Measurements from ENCODE around the gene APOF. TPM values are rescaled to one million over a fixed set of nuclear protein-coding genes. Genes with fewer than 3 reads are reported as not detected.

Gene APOF
- total and polyA plus RNA-seq, 10 of the 15 experiments (the other 5 are each of a cell fraction or from before 2014, with no cell fraction given), result 0.04 to 0.19 (median 0.11) TPM; not detected in 5

DNA sequence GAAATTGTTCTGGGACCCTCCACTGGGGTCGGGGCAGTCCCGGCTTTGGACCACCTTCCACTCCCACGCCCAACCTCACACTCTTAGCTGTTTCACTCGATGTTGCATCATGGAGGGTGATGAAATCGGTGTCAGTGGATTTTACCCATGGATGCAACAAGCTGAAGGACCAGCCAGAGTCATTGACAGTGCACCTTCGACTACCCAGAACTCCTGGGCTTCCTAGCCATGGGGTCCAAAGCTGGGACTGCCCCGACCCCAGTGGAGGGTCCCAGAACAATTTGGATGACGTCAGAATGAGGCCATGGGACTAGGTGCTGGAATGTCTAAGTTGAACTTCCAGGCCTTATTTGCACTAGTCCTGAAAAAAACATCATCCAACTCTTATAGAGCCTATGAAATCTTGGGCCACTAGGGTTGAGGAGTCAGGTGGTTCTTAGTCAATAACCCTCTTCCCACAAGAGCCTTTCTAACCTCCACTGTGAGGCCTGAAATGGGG is 24.9 kb downstream of the APOF start:
- in situ Hi-C loops (cut with MboI) (no loop called here), intact Hi-C loops (cut with micrococcal nuclease; ENCODE audit: unreplicated experiment) (no loop called here)
- Histone ChIP-seq H3K9me3 (replicated peaks; ENCODE audit: control insufficient read depth, insufficient read depth, low read length) (no peaks in the 10 kb centered on the region), H3K4me3 (no peak overlapping the region), H2AFZ (ENCODE audit: control insufficient read depth, low read depth, low read length) (peak overlapping the region; percentile 37; the same call in 1 of the 2 replicates), H3K79me2 (ENCODE audit: control insufficient read depth, insufficient read depth, low read length) (peaks cover 9% of the 10 kb centered on the region), H3K27me3 (replicated peaks in 1 of 2; ENCODE audit: control insufficient read depth in 2 of 2, insufficient read depth in 2 of 2, low read length in 1 of 2) (no peaks in the 10 kb centered on the region), H3K4me1 (ENCODE audit: control insufficient read depth, insufficient read depth, low read length) (peaks cover 26% of the 10 kb centered on the region), H3K4me2 (ENCODE audit: control insufficient read depth, insufficient read depth) (peak overlapping the region; percentile 34), H4K20me1 (ENCODE audit: control insufficient read depth, insufficient read depth) (no peaks in the 10 kb centered on the region), H3K9ac (ENCODE audit: control insufficient read depth, insufficient read depth, low read length) (no peak overlapping the region), H3K36me3 (ENCODE audit: control insufficient read depth in 2 of 2, insufficient read depth in 2 of 2, low read length in 1 of 2) (peaks cover 0 to 8% of the 10 kb centered on the region in 2 experiments; a peak in 2 of 4 replicates), H3K27ac (ENCODE audit: control insufficient read depth, insufficient read depth) (peak overlapping the region; percentile 89)
- ChIA-PET POLR2A (interaction anchor here (0.6 to 11.4 kb wide), 11 partner anchors 11 to 1176 kb away, joined by 3 to 140 read pairs (median 4); partner anchors contain the start of genes ANKRD52, APOF, CNPY2 and PA2G4), SMC1A (ENCODE audit: uncharacterized antibody, unreplicated experiment) (interaction anchor here (1.7 to 2.9 kb wide), 4 partner anchors 8 to 126 kb away, joined by 5 to 28 read pairs (median 9); partner anchors contain the start of gene STAT2), RAD21 (ENCODE audit: unreplicated experiment) (interaction anchor here (0.7 to 4.6 kb wide), 6 partner anchors 21 to 126 kb away, joined by 3 to 47 read pairs (median 6); partner anchors contain the start of genes CNPY2 and STAT2), CTCF (interaction anchor here (0.5 to 3.6 kb wide), 7 partner anchors 21 to 296 kb away, joined by 3 to 21 read pairs (median 3); partner anchors contain the start of genes APOF, RNF41 and STAT2)
- FAIRE-seq (no peak), DNase-seq (ENCODE audit: low read depth, low spot score) (no peak), ATAC-seq (no peak)
- no TSS peak for BruUV-seq (replicated peaks)
- WGBS (ENCODE audit: insufficient coverage, insufficient replicate concordance, low lambda C conversion rate, missing lambda C conversion rate), result 97% methylated on average over 8 of the region's 8 CpGs
- TF ChIP-seq ASH2L (IDR thresholded peaks at IDR 0.05; ENCODE audit: borderline replicate concordance, low read depth) (no peak), POLR2AphosphoS5 (IDR thresholded peaks at IDR 0.05; ENCODE audit: low read length) (no peak), NFYA (IDR thresholded peaks at IDR 0.05; ENCODE audit: borderline replicate concordance, low read depth, low read length) (no peak), RCOR1 (conservative IDR thresholded peaks at IDR 0.05; ENCODE audit: low read depth, low read length) (no peak), ETV6 (conservative IDR thresholded peaks at IDR 0.05 in 1 of 2, IDR thresholded peaks at IDR 0.05 in 1 of 2; ENCODE audit: borderline replicate concordance in 1 of 2, low read depth in 1 of 2) (no peak), NR2C1 (IDR thresholded peaks at IDR 0.05) (no peak), SUPT20H (IDR thresholded peaks at IDR 0.05; ENCODE audit: borderline replicate concordance, control insufficient read depth, low read depth, low read length) (no peak), RBBP5 (conservative IDR thresholded peaks at IDR 0.05) (no peak), NR2C2 (IDR thresholded peaks at IDR 0.05; ENCODE audit: borderline replicate concordance, control insufficient read depth, insufficient read length, low read depth) (no peak), ATF7 (IDR thresholded peaks at IDR 0.05; ENCODE audit: low read depth) (no peak), KAT2A (conservative IDR thresholded peaks at IDR 0.05; ENCODE audit: control insufficient read depth, low read depth, low read length) (no peak), ZSCAN29 (IDR thresholded peaks at IDR 0.05) (no peak)
- TF ChIP-seq, protein P1, sequence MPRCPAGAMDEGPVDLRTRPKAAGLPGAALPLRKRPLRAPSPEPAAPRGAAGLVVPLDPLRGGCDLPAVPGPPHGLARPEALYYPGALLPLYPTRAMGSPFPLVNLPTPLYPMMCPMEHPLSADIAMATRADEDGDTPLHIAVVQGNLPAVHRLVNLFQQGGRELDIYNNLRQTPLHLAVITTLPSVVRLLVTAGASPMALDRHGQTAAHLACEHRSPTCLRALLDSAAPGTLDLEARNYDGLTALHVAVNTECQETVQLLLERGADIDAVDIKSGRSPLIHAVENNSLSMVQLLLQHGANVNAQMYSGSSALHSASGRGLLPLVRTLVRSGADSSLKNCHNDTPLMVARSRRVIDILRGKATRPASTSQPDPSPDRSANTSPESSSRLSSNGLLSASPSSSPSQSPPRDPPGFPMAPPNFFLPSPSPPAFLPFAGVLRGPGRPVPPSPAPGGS (IDR thresholded peaks at IDR 0.05; ENCODE audit: borderline replicate concordance, insufficient read depth, low read depth, low read length, poor library complexity, severe bottlenecking), result no peak
- TF ChIP-seq, protein P2, sequence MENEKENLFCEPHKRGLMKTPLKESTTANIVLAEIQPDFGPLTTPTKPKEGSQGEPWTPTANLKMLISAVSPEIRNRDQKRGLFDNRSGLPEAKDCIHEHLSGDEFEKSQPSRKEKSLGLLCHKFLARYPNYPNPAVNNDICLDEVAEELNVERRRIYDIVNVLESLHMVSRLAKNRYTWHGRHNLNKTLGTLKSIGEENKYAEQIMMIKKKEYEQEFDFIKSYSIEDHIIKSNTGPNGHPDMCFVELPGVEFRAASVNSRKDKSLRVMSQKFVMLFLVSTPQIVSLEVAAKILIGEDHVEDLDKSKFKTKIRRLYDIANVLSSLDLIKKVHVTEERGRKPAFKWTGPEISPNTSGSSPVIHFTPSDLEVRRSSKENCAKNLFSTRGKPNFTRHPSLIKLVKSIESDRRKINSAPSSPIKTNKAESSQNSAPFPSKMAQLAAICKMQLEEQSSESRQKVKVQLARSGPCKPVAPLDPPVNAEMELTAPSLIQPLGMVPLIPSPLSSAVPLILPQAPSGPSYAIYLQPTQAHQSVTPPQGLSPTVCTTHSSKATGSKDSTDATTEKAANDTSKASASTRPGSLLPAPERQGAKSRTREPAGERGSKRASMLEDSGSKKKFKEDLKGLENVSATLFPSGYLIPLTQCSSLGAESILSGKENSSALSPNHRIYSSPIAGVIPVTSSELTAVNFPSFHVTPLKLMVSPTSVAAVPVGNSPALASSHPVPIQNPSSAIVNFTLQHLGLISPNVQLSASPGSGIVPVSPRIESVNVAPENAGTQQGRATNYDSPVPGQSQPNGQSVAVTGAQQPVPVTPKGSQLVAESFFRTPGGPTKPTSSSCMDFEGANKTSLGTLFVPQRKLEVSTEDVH (IDR thresholded peaks at IDR 0.05; ENCODE audit: low read depth, partially characterized antibody), result no peak
- TF ChIP-seq, protein P3, sequence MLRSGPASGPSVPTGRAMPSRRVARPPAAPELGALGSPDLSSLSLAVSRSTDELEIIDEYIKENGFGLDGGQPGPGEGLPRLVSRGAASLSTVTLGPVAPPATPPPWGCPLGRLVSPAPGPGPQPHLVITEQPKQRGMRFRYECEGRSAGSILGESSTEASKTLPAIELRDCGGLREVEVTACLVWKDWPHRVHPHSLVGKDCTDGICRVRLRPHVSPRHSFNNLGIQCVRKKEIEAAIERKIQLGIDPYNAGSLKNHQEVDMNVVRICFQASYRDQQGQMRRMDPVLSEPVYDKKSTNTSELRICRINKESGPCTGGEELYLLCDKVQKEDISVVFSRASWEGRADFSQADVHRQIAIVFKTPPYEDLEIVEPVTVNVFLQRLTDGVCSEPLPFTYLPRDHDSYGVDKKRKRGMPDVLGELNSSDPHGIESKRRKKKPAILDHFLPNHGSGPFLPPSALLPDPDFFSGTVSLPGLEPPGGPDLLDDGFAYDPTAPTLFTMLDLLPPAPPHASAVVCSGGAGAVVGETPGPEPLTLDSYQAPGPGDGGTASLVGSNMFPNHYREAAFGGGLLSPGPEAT (IDR thresholded peaks at IDR 0.05; ENCODE audit: low read depth), result no peak
- TF ChIP-seq, protein P4, sequence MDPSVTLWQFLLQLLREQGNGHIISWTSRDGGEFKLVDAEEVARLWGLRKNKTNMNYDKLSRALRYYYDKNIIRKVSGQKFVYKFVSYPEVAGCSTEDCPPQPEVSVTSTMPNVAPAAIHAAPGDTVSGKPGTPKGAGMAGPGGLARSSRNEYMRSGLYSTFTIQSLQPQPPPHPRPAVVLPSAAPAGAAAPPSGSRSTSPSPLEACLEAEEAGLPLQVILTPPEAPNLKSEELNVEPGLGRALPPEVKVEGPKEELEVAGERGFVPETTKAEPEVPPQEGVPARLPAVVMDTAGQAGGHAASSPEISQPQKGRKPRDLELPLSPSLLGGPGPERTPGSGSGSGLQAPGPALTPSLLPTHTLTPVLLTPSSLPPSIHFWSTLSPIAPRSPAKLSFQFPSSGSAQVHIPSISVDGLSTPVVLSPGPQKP (IDR thresholded peaks at IDR 0.05; ENCODE audit: low read depth, low read length), result no peak
